C4-2B (cell line): ENCODE measurements around the gene DCAF12.
"Not testable (repeated sequence)": the region's sequence is repeated elsewhere in the genome, so short reads cannot be mapped to it uniquely, and the experiment has no call there.

Experiments
- CTCF ChIP-seq: fragments of 450-650 bp; conservative IDR thresholded peaks from 2 replicates; pipeline ENCODE4 v1.5.1; 2017; ENCODE audit warnings: mild to moderate bottlenecking
- ZFX ChIP-seq: fragments of 450-650 bp; IDR thresholded peaks from 2 replicates; pipeline ENCODE4 v1.6.1; 2017

- not testable (repeated sequence) for TF ChIP-seq CTCF, ZFX
Measured at GRCh38 chr9:34038851-34039250, 87.6 kb downstream of the DCAF12 start.
